Measurements from ENCODE around the gene LRRFIP2.

Gene LRRFIP2

GRCh38 chr3:37067577-37067976, 106.8 kb downstream of the LRRFIP2 start (continued):
- TF ChIP-seq ZNF692 (tag by site-specific recombination; IDR thresholded peaks at IDR 0.05), result no peak
- TF ChIP-seq KLF9 (tag by site-specific recombination; IDR thresholded peaks at IDR 0.05; ENCODE audit: low read depth), result no peak
- TF ChIP-seq ZNF837 (tag by site-specific recombination; IDR thresholded peaks at IDR 0.05), result no peak
- no peak for TF ChIP-seq ZNF362 (tag by site-specific recombination; IDR thresholded peaks at IDR 0.05)
- TF ChIP-seq KLF17 (tag by site-specific recombination; IDR thresholded peaks at IDR 0.05), result no peak
- TF ChIP-seq ZNF23 (tag by site-specific recombination; IDR thresholded peaks at IDR 0.05; ENCODE audit: borderline replicate concordance), result no peak
- no peak for TF ChIP-seq HOXD13 (CRISPR knock-in tag; IDR thresholded peaks at IDR 0.05; ENCODE audit: borderline replicate concordance)
- TF ChIP-seq PATZ1 (tag by site-specific recombination; IDR thresholded peaks at IDR 0.05), result no peak

GRCh38 chr3:37064747-37065146, 109.6 kb downstream of the LRRFIP2 start:
- TF ChIP-seq ZNF768 (tag by site-specific recombination; IDR thresholded peaks at IDR 0.05), result no peak
- TF ChIP-seq ZNF830 (tag by site-specific recombination; IDR thresholded peaks at IDR 0.05; ENCODE audit: low read depth), result no peak
- TF ChIP-seq KLF9 (tag by site-specific recombination; IDR thresholded peaks at IDR 0.05; ENCODE audit: low read depth), result no peak
- no peak for TF ChIP-seq MEIS1 (CRISPR knock-in tag; IDR thresholded peaks at IDR 0.05; ENCODE audit: borderline replicate concordance)
- no peak for TF ChIP-seq KLF17 (tag by site-specific recombination; IDR thresholded peaks at IDR 0.05)
- no peak for TF ChIP-seq ZNF548 (tag by site-specific recombination; IDR thresholded peaks at IDR 0.05)
- no peak for TF ChIP-seq FEZF1 (tag by site-specific recombination; IDR thresholded peaks at IDR 0.05)
- TF ChIP-seq ZNF585B (tag by site-specific recombination; IDR thresholded peaks at IDR 0.05), result no peak
- no peak for TF ChIP-seq ZNF266 (tag by site-specific recombination; IDR thresholded peaks at IDR 0.05; ENCODE audit: low read depth)
- no peak for TF ChIP-seq ZNF223 (tag by site-specific recombination; IDR thresholded peaks at IDR 0.05)
- Histone ChIP-seq H3K27ac (ENCODE audit: extremely low read depth, low read depth, low read length) (no peak overlapping the region), H3K4me3 (ENCODE audit: low read depth, low read length) (no peak overlapping the region), H3K4me1 (ENCODE audit: control insufficient read depth, insufficient read depth, low read length) (no peaks in the 10 kb centered on the region), H3K9me3 (ENCODE audit: control insufficient read depth, insufficient read depth, low read depth, low read length) (no peaks in the 10 kb centered on the region), H3K36me3 (ENCODE audit: control insufficient read depth in 2 of 2, insufficient read depth in 1 of 2, low read length in 2 of 2) (peaks cover 0 to 48% of the 10 kb centered on the region in 2 experiments; a peak in 1 of 3 replicates)
- CTCF ChIA-PET, result no interaction called here
- POLR2A ChIA-PET, result no interaction called here

GRCh38 chr3:37058117-37058516, 116.3 kb downstream of the LRRFIP2 start:
- no peak overlapping the region for H3K27ac ChIP-seq (ENCODE audit: extremely low read depth, low read depth, low read length)
- H3K4me3 ChIP-seq (ENCODE audit: low read depth, low read length), result no peak overlapping the region
- H3K36me3 ChIP-seq (ENCODE audit: control insufficient read depth in 2 of 2, insufficient read depth in 1 of 2, low read length in 2 of 2), result peaks cover 7 to 64% of the 10 kb centered on the region in 2 experiments; a peak in 2 of 3 replicates
- CTCF ChIA-PET, result no interaction called here
- peaks cover 7% of the 10 kb centered on the region; the same call in 1 of the 2 replicates for H3K4me1 ChIP-seq (ENCODE audit: control insufficient read depth, insufficient read depth, low read length)
- POLR2A ChIA-PET, result no interaction called here
- no peaks in the 10 kb centered on the region for H3K9me3 ChIP-seq (ENCODE audit: control insufficient read depth, insufficient read depth, low read depth, low read length)
- TF ChIP-seq ZNF571 (tag by site-specific recombination; IDR thresholded peaks at IDR 0.05), result no peak
- no peak for TF ChIP-seq ZNF777 (tag by site-specific recombination; IDR thresholded peaks at IDR 0.05; ENCODE audit: borderline replicate concordance)

Data from HEK293 (cell line).